ENCODE results near the gene SEMA5A.

DNA sequence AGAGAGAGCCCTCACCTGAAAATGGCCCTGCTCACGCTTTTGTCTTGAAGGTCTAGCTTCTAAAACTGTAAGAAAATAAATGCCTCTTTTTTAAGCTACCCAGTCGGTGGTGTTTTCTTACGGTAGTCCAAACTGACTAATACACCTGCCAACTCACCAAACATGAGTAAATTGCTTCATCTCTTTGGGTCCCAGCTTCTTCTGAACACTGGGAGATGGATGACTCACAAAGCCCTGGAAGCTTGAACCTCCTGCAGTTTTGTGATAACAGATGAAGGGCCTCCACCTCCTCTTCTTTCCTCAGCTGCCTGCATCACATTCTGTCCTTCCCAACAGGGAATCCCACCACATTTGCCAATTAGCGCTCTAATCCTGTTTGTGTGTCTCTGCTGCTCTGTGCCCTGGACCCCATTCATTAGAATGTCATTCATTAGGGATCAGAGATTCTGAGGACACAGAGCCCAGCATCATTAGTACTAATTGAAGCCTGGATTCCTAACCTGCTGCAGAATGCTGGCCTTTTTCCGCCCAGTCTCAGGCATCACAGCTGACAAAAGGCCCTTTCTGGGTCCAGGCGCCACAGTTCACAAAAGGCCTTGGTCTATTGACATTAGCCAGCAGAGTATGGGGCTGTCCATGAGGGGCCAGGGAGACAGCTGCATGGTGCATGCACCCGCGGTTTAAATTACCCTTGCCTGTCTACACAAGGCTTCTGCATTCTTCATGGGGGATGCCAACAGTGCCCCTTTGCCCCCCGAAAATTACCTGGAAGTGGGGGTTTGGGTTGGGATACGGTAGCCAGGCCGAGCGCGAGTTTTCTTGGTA, 349.3 kb downstream of the SEMA5A start:
- TF ChIP-seq CTCF (IDR thresholded peaks at IDR 0.05) (no peak), POLR2A (IDR thresholded peaks at IDR 0.05) (no peak)
